G401.6 (cell line): Measurements from ENCODE around the gene SLC22A23.

ENCODE experiments used
- FAIRE-seq: peaks from 2 replicates; lab custom pipeline; 2012; peaks lifted over from hg19 to GRCh38; lab: Jason Lieb, UNC

The SLC22A23 gene

GRCh38 chr6:3368685-3369084, 88.2 kb downstream of the SLC22A23 start:
- no peak for FAIRE-seq

GRCh38 chr6:3367630-3368029, 89.2 kb downstream of the SLC22A23 start:
- FAIRE-seq: no peak

GRCh38 chr6:3366596-3367413, 90.0 kb downstream of the SLC22A23 start:
- FAIRE-seq: no peak

GRCh38 chr6:3364391-3364790, 92.5 kb downstream of the SLC22A23 start:
- FAIRE-seq: no peak

- FAIRE-seq: no peak
Measured at GRCh38 chr6:3363296-3364025, 93.4 kb downstream of the SLC22A23 start.

GRCh38 chr6:3361312-3362037, 95.4 kb downstream of the SLC22A23 start:
- no peak for FAIRE-seq

GRCh38 chr6:3360727-3361045, 96.2 kb downstream of the SLC22A23 start:
- no peak for FAIRE-seq

GRCh38 chr6:3359973-3360726, 96.7 kb downstream of the SLC22A23 start:
- FAIRE-seq: no peak

- no peak for FAIRE-seq
Measured at GRCh38 chr6:3359101-3359752, 97.6 kb downstream of the SLC22A23 start.

GRCh38 chr6:3358413-3359100, 98.3 kb downstream of the SLC22A23 start:
- FAIRE-seq: no peak

- FAIRE-seq: no peak
Measured at GRCh38 chr6:3357678-3358077, 99.2 kb downstream of the SLC22A23 start.

- FAIRE-seq: no peak
Measured at GRCh38 chr6:3356824-3357420, 99.9 kb downstream of the SLC22A23 start.

- no peak for FAIRE-seq
Measured at GRCh38 chr6:3356056-3356823, 100.6 kb downstream of the SLC22A23 start.

- no peak for FAIRE-seq
Measured at GRCh38 chr6:3355358-3356055, 101.3 kb downstream of the SLC22A23 start.

- FAIRE-seq: no peak
Measured at GRCh38 chr6:3355011-3355357, 101.9 kb downstream of the SLC22A23 start.

GRCh38 chr6:3353939-3354338, 102.9 kb downstream of the SLC22A23 start:
- FAIRE-seq: no peak

- no peak for FAIRE-seq
Measured at GRCh38 chr6:3353213-3353903, 103.5 kb downstream of the SLC22A23 start.

- FAIRE-seq: no peak
Measured at GRCh38 chr6:3352678-3353077, 104.2 kb downstream of the SLC22A23 start.
